ENCODE measurements around the gene TCF3.
"Not testable (repeated sequence)": the region's sequence is repeated elsewhere in the genome, so short reads cannot be mapped to it uniquely, and the experiment has no call there.

The TCF3 gene

GRCh38 chr19:1652471-1653299 is at the start of gene TCF3:
TSS of gene TCF3 (minus strand) at chr19:1652615. CDS start at chr19:1650248, 2,367 bp downstream.
- DNase-seq (ENCODE audit: low read depth): peak; percentile 98

- DNase-seq (ENCODE audit: low read depth): no peak
These were observed 48.6 kb upstream of the TCF3 start for GRCh38 chr19:1700733-1701663.

GRCh38 chr19:1699998-1700732 is 47.8 kb upstream of the TCF3 start:
- no peak for DNase-seq (ENCODE audit: low read depth)

GRCh38 chr19:1699386-1699785 is 47.0 kb upstream of the TCF3 start:
- DNase-seq (ENCODE audit: low read depth): no peak

- DNase-seq (ENCODE audit: low read depth): no peak
These were observed 46.2 kb upstream of the TCF3 start for GRCh38 chr19:1698636-1699035.

GRCh38 chr19:1695481-1695880 is 43.1 kb upstream of the TCF3 start:
- not testable (repeated sequence) for DNase-seq (ENCODE audit: low read depth)

GRCh38 chr19:1691589-1692290 is 39.3 kb upstream of the TCF3 start:
- DNase-seq (ENCODE audit: low read depth): no peak

GRCh38 chr19:1690699-1691307 is 38.4 kb upstream of the TCF3 start:
- DNase-seq (ENCODE audit: low read depth): peak; percentile 23

- DNase-seq (ENCODE audit: low read depth): not testable (repeated sequence)
These were observed 33.4 kb upstream of the TCF3 start for GRCh38 chr19:1685785-1686184.

GRCh38 chr19:1685046-1685445 is 32.6 kb upstream of the TCF3 start:
- no peak for DNase-seq (ENCODE audit: low read depth)

GRCh38 chr19:1684573-1684912 is 32.1 kb upstream of the TCF3 start:
- DNase-seq (ENCODE audit: low read depth): no peak

- DNase-seq (ENCODE audit: low read depth): no peak
These were observed 31.6 kb upstream of the TCF3 start for GRCh38 chr19:1683869-1684572.

- DNase-seq (ENCODE audit: low read depth): no peak
These were observed 28.6 kb upstream of the TCF3 start for GRCh38 chr19:1680976-1681375.

- DNase-seq (ENCODE audit: low read depth): no peak
These were observed 25.7 kb upstream of the TCF3 start for GRCh38 chr19:1678073-1678472.

- DNase-seq (ENCODE audit: low read depth): no peak
These were observed 24.2 kb upstream of the TCF3 start for GRCh38 chr19:1676351-1677266.

GRCh38 chr19:1675633-1676350 is 23.4 kb upstream of the TCF3 start:
- DNase-seq (ENCODE audit: low read depth): no peak

GRCh38 chr19:1674293-1674679 is 21.9 kb upstream of the TCF3 start:
- DNase-seq (ENCODE audit: low read depth): no peak

GRCh38 chr19:1673645-1674292 is 21.4 kb upstream of the TCF3 start:
- no peak for DNase-seq (ENCODE audit: low read depth)
